Stomach (tissue), 9 donors: ENCODE data around the gene MYO9A. TPM values are rescaled to one million over a fixed set of nuclear protein-coding genes. Genes with fewer than 3 reads are reported as not detected.

Experiments used
- DNase-seq, 2 donors: peaks; one replicate each; pipeline versions ENCODE4 v3.0.0 to v3.0.0-alpha.2; 2013 to 2019
- H3K27ac ChIP-seq, 5 donors: fragments of 200-600 bp in 4 of 5; sonication (generic) in 4 of 5; one replicate each; pipeline ENCODE4 v1.5.1; 2013 to 2019; ENCODE audit warnings: mild to moderate bottlenecking in 1 of 5, moderate library complexity in 1 of 5
- H3K27me3 ChIP-seq, 3 donors: fragments of 200-600 bp; sonication (generic); one replicate each; pipeline ENCODE4 v1.5.1; 2017 to 2019; ENCODE audit warnings: mixed run types in 1 of 3
- H3K36me3 ChIP-seq, 4 donors: fragments of 200-600 bp; sonication (generic); 1 replicate in 3 of 4; 2 replicates in 1 of 4; pipeline ENCODE4 v1.5.1; 2016 to 2019
- H3K4me1 ChIP-seq, 4 donors: fragments of 200-600 bp; sonication (generic); one replicate each; pipeline ENCODE4 v1.5.1; 2016 to 2019
- H3K4me3 ChIP-seq, 4 donors: fragments of 200-600 bp; sonication (generic) in 3 of 4; one replicate each; pipeline ENCODE4 v1.5.1; 2016 to 2019; ENCODE audit warnings: mild to moderate bottlenecking in 1 of 4
- H3K9me3 ChIP-seq, 4 donors: fragments of 200-600 bp; sonication (generic); one replicate each; pipeline ENCODE4 v1.5.1; 2016 to 2019
- CTCF ChIP-seq, 7 experiments: fragments of 450-650 bp in 4 of 7; fragments of 200-600 bp in 3 of 7; sonication (generic) in 3 of 7; IDR thresholded peaks; one replicate each; pipeline ENCODE4 v1.5.1; 2016 to 2019; ENCODE audit warnings: antibody characterized with exemption in 7 of 7, control low read depth in 2 of 7, mild to moderate bottlenecking in 1 of 7
- EP300 ChIP-seq: sonication (generic); formaldehyde crosslinking; IDR thresholded peaks from one replicate; pipeline ENCODE4 v1.6.1; 2017; ENCODE audit warnings: antibody characterized with exemption
- POLR2A ChIP-seq, 4 donors: fragments of 450-650 bp; IDR thresholded peaks; one replicate each; pipeline ENCODE4 v1.6.1; 2016; ENCODE audit warnings: antibody characterized with exemption in 4 of 4, control low read depth in 2 of 4, mild to moderate bottlenecking in 1 of 4, moderate library complexity in 1 of 4
- POLR2AphosphoS5 ChIP-seq, 3 donors: sonication (generic); formaldehyde crosslinking; IDR thresholded peaks; one replicate each; pipeline ENCODE4 v1.6.1; 2016; ENCODE audit warnings: antibody characterized with exemption in 3 of 3
- WGBS, 5 donors: extraction: QIAGEN DNeasy Blood & Tissue Kit in 3 of 5; methylation state at CpG; one replicate each; pipeline versions ENCODE4 v1.1.5 to v1.1.7; 2013 to 2018; 5-methylcytosine and 5-hydroxymethylcytosine counted together
- intact Hi-C: fragments of 100-400 bp; cut with DNase I; formaldehyde crosslinking; loops from one replicate; pipeline ENCODE4 v1.15.1; 2023; ENCODE audit warnings: low total_unique reads
- polyA plus RNA-seq, 3 donors: library from polyadenylated mRNA; stranded (reverse); fragments of 200-250 nt; gene quantifications; one replicate each; pipeline ENCODE4 v1.2.3, GENCODE V29; 2013
- total RNA-seq, 5 donors: library from RNA; depleted of rRNA; stranded (reverse); fragments of >200 nt; gene quantifications; one replicate each; pipeline versions ENCODE4 v1.1.0 to v1.2.3, GENCODE V29; 2014 to 2016
- donor health status: healthy with polysubstance abuse.
- donor health status: Bipolar disorder and iron deficiency.
- donor health status: healthy.

Gene MYO9A
- total and polyA plus RNA-seq, 8 donors = 2.2 to 120 (median 39.0) TPM

GRCh38 chr15:72086010-72086697 is 31.8 kb downstream of the MYO9A start:
- H3K27ac ChIP-seq = no peak overlapping the region
- no peaks in the 10 kb centered on the region for H3K9me3 ChIP-seq
- H3K4me3 ChIP-seq = no peak overlapping the region
- no peaks in the 10 kb centered on the region for H3K36me3 ChIP-seq
- peak in 1 of 3 donors; percentile 25 for TF ChIP-seq POLR2AphosphoS5 (IDR thresholded peaks at IDR 0.05)
- no peak for TF ChIP-seq CTCF (IDR thresholded peaks at IDR 0.05)
- 61 to 74% (median 68%) methylated on average over 9 to 11 of the region's 11 CpGs for WGBS, 5 donors
- peak; percentile 55 to 61 for DNase-seq
- peaks cover 0 to 15% (median 10%) of the 10 kb centered on the region in 4 donors for H3K4me1 ChIP-seq
- no peaks in the 10 kb centered on the region for H3K27me3 ChIP-seq
- intact Hi-C loops = no loop called here

- WGBS, 5 donors = 85 to 100% (median 97%) methylated on average over 1 of the region's 1 CpG
- intact Hi-C loops = no loop called here
Observed at GRCh38 chr15:72082176-72082575, 35.8 kb downstream of the MYO9A start.

GRCh38 chr15:72078887-72079286 is 39.1 kb downstream of the MYO9A start:
- Histone ChIP-seq H3K36me3 (no peaks in the 10 kb centered on the region), H3K4me1 (peaks cover 0 to 16% (median 1%) of the 10 kb centered on the region in 4 donors), H3K27ac (no peak overlapping the region), H3K27me3 (no peaks in the 10 kb centered on the region), H3K4me3 (no peak overlapping the region), H3K9me3 (no peaks in the 10 kb centered on the region)
- TF ChIP-seq POLR2AphosphoS5 (IDR thresholded peaks at IDR 0.05) (no peak), CTCF (IDR thresholded peaks at IDR 0.05) (no peak), POLR2A (IDR thresholded peaks at IDR 0.05) (no peak), EP300 (no peak)
- DNase-seq = no peak
- 84 to 93% (median 87%) methylated on average over 6 of the region's 6 CpGs for WGBS, 5 donors
- intact Hi-C loops = no loop called here

More at GRCh38 chr15:72082176-72082575, 35.8 kb downstream of the MYO9A start:
- no peak for TF ChIP-seq POLR2A (IDR thresholded peaks at IDR 0.05)
- no peak for TF ChIP-seq EP300
- H3K36me3 ChIP-seq = no peaks in the 10 kb centered on the region
- no peak for DNase-seq
- H3K4me1 ChIP-seq = peaks cover 0 to 16% (median 6%) of the 10 kb centered on the region in 4 donors
- H3K9me3 ChIP-seq = no peaks in the 10 kb centered on the region
- no peaks in the 10 kb centered on the region for H3K27me3 ChIP-seq
- H3K4me3 ChIP-seq = no peak overlapping the region
- no peak overlapping the region for H3K27ac ChIP-seq

- Histone ChIP-seq H3K4me3 (no peak overlapping the region), H3K27ac (no peak overlapping the region), H3K36me3 (no peaks in the 10 kb centered on the region), H3K9me3 (no peaks in the 10 kb centered on the region), H3K4me1 (peaks cover 0 to 21% (median 1%) of the 10 kb centered on the region in 4 donors), H3K27me3 (no peaks in the 10 kb centered on the region)
- intact Hi-C loops = no loop called here
- no peak for TF ChIP-seq EP300
- no peak for TF ChIP-seq CTCF (IDR thresholded peaks at IDR 0.05)
- TF ChIP-seq POLR2AphosphoS5 (IDR thresholded peaks at IDR 0.05) = no peak
- no peak for TF ChIP-seq POLR2A (IDR thresholded peaks at IDR 0.05)
- 91 to 100% (median 98%) methylated on average over 1 of the region's 1 CpG for WGBS, 5 donors
- DNase-seq = no peak
Observed at GRCh38 chr15:72077950-72078349, 40.0 kb downstream of the MYO9A start.
